Ishikawa (cell line): ENCODE data around the gene PPP2R2D.

Experiments
- CEBPB ChIP-seq: IDR thresholded peaks from 2 replicates; pipeline ENCODE4 v1.6.1; 2012
- CREB1 ChIP-seq: IDR thresholded peaks from 2 replicates; pipeline ENCODE4 v1.6.1; 2012; ENCODE audit warnings: low read depth
- EGR1 ChIP-seq: IDR thresholded peaks from 2 replicates; pipeline ENCODE4 v1.6.1; 2012
- EP300 ChIP-seq: IDR thresholded peaks from 2 replicates; pipeline ENCODE4 v1.6.1; 2012; ENCODE audit warnings: borderline replicate concordance
- FOXM1 ChIP-seq: IDR thresholded peaks from 2 replicates; pipeline ENCODE4 v1.6.1; 2012; ENCODE audit warnings: low read depth, borderline replicate concordance
- MAX ChIP-seq: IDR thresholded peaks from 2 replicates; pipeline ENCODE4 v1.6.1; 2012
- NFIC ChIP-seq: IDR thresholded peaks from 2 replicates; pipeline ENCODE4 v1.6.1; 2012
- RAD21 ChIP-seq: IDR thresholded peaks from 2 replicates; pipeline ENCODE4 v1.6.1; 2012; ENCODE audit warnings: low read depth
- REST ChIP-seq: IDR thresholded peaks from 2 replicates; pipeline ENCODE4 v1.6.1; 2012; ENCODE audit warnings: low read depth, mild to moderate bottlenecking
- TAF1 ChIP-seq: IDR thresholded peaks from 2 replicates; pipeline ENCODE4 v1.6.1; 2012; ENCODE audit warnings: low read depth, mild to moderate bottlenecking
- TCF12 ChIP-seq: IDR thresholded peaks from 2 replicates; pipeline ENCODE4 v1.6.1; 2012; ENCODE audit warnings: low read depth
- TEAD4 ChIP-seq: IDR thresholded peaks from 2 replicates; pipeline ENCODE4 v1.6.1; 2012
- USF1 ChIP-seq: IDR thresholded peaks from 2 replicates; pipeline ENCODE4 v1.6.1; 2012
- YY1 ChIP-seq: IDR thresholded peaks from 2 replicates; pipeline ENCODE4 v1.6.1; 2012; ENCODE audit warnings: low read depth
- ZBTB7A ChIP-seq: IDR thresholded peaks from 2 replicates; pipeline ENCODE4 v1.6.1; 2012; ENCODE audit warnings: low read depth

PPP2R2D gene

GRCh38 chr10:131910663-131911314 lies 10.0 kb downstream of the PPP2R2D start:
- no peak for TF ChIP-seq EGR1
- TF ChIP-seq FOXM1: no peak
- TF ChIP-seq ZBTB7A: no peak
- TF ChIP-seq TAF1: no peak
- TF ChIP-seq TCF12: no peak
- TF ChIP-seq TEAD4: no peak
- no peak for TF ChIP-seq RAD21
- no peak for TF ChIP-seq CEBPB
- no peak for TF ChIP-seq YY1
- no peak for TF ChIP-seq REST
- TF ChIP-seq MAX: no peak
- TF ChIP-seq NFIC: no peak
- no peak for TF ChIP-seq CREB1
- TF ChIP-seq EP300: no peak
- no peak for TF ChIP-seq USF1

GRCh38 chr10:131911451-131911850 lies 10.6 kb downstream of the PPP2R2D start:
- TF ChIP-seq EP300: no peak
- TF ChIP-seq TEAD4: no peak
- no peak for TF ChIP-seq USF1
- no peak for TF ChIP-seq EGR1
- no peak for TF ChIP-seq REST
- TF ChIP-seq YY1: no peak
- TF ChIP-seq MAX: no peak
- no peak for TF ChIP-seq TCF12
- no peak for TF ChIP-seq FOXM1
- no peak for TF ChIP-seq TAF1
- no peak for TF ChIP-seq RAD21
- no peak for TF ChIP-seq CEBPB
- no peak for TF ChIP-seq NFIC
- TF ChIP-seq ZBTB7A: no peak
- no peak for TF ChIP-seq CREB1

- TF ChIP-seq MAX (no peak), CEBPB (no peak), EGR1 (no peak), CREB1 (no peak)
These were observed 11.8 kb downstream of the PPP2R2D start for GRCh38 chr10:131912620-131913019.

- TF ChIP-seq ZBTB7A: no peak
- no peak for TF ChIP-seq USF1
- no peak for TF ChIP-seq TAF1
- no peak for TF ChIP-seq EGR1
- no peak for TF ChIP-seq MAX
- no peak for TF ChIP-seq NFIC
- no peak for TF ChIP-seq CREB1
These were observed 14.7 kb downstream of the PPP2R2D start for GRCh38 chr10:131915484-131915883.

- TF ChIP-seq USF1 (no peak), CEBPB (no peak)
These were observed 15.4 kb downstream of the PPP2R2D start for GRCh38 chr10:131915990-131916766.
